Right lobe of liver (tissue), 6 donors: Measurements from ENCODE around the gene GREB1. TPM values are rescaled to one million over a fixed set of nuclear protein-coding genes. Genes with fewer than 3 reads are reported as not detected.

ENCODE experiments used
- ATAC-seq, 4 donors: fragments of 200-7000 bp; cut with Tn5 transposase; one replicate each; pipeline ENCODE4 v1.9.1; 2020; ENCODE audit warnings: mild to moderate bottlenecking in 4 of 4, moderate library complexity in 4 of 4
- DNase-seq, 3 donors: peaks; one replicate each; pipeline ENCODE4 v3.0.0-alpha.2; 2020
- H3K27ac ChIP-seq, 3 donors: fragments of 200-600 bp; one replicate each; pipeline ENCODE4 v1.8.0; 2022
- H3K27me3 ChIP-seq, 2 donors: fragments of 200-600 bp; one replicate each; pipeline ENCODE4 v1.8.0; 2022
- H3K36me3 ChIP-seq, 4 donors: fragments of 200-600 bp; sonication (generic) in 1 of 4; one replicate each; pipeline versions ENCODE4 v1.5.1 to v1.8.0; 2017 to 2022; ENCODE audit warnings: control low read depth in 1 of 4
- H3K4me1 ChIP-seq, 4 donors: fragments of 200-600 bp; sonication (generic) in 1 of 4; one replicate each; pipeline versions ENCODE4 v1.5.1 to v1.8.0; 2017 to 2022; ENCODE audit warnings: control low read depth in 1 of 4
- H3K4me3 ChIP-seq, 3 donors: fragments of 200-600 bp; one replicate each; pipeline ENCODE4 v1.8.0; 2022
- H3K9me3 ChIP-seq, 4 donors: fragments of 200-600 bp; sonication (generic) in 1 of 4; one replicate each; pipeline versions ENCODE4 v1.5.1 to v1.8.0; 2017 to 2022; ENCODE audit warnings: control low read depth in 1 of 4
- POLR2A ChIP-seq: fragments of 450-650 bp; IDR thresholded peaks from one replicate; pipeline ENCODE4 v1.6.1; 2017; ENCODE audit warnings: antibody characterized with exemption, mild to moderate bottlenecking
- WGBS: methylation state at CpG from one replicate; pipeline ENCODE4 v1.1.6; 2018; ENCODE audit warnings: low coverage, low lambda C conversion rate; ENCODE audit not compliant: insufficient coverage; ENCODE audit errors: missing lambda C conversion rate; 5-methylcytosine and 5-hydroxymethylcytosine counted together
- intact Hi-C, 2 donors: fragments of 100-400 bp; cut with DNase I; formaldehyde crosslinking; loops; one replicate each; pipeline versions ENCODE4 v1.11.2 to v1.14.1; 2022
- total RNA-seq, 6 experiments: library from RNA; depleted of rRNA in 2 of 6; stranded (reverse); fragments of >200 nt in 2 of 6; fragmentation: NEBNext Ultra II Directional in 3 of 6; extraction: Animal tissue kit (Norgen Biotek cat#: 25700) in 3 of 6; gene quantifications; one replicate each; pipeline versions ENCODE4 v1.1.0 to v1.2.4, GENCODE V29; 2016 to 2023
- TF ChIP-seq, protein P1 (sequence below), 4 donors: fragments of 200-600 bp in 3 of 4; fragments of 450-650 bp in 1 of 4; IDR thresholded peaks; one replicate each; pipeline versions ENCODE4 v1.5.1 to v1.8.0; 2016 to 2022; ENCODE audit warnings: antibody characterized with exemption in 4 of 4, mild to moderate bottlenecking in 2 of 4
- donor health status: DM: no; HTN: yes; CAD: no.
- donor health status: DM: no; HTN: no; CAD: no.
- donor health status: DM: no; HTN: no; CAD: no.
- donor health status: DM: no; HTN: yes; CAD: no.
- donor health status: DM: no; HTN: yes; CAD: no.

Gene GREB1
- total RNA-seq, 6 experiments from 2014 or later: 1.6 to 19.5 (median 6.5) TPM

- TF ChIP-seq POLR2A: no peak
- TF ChIP-seq, protein P1, sequence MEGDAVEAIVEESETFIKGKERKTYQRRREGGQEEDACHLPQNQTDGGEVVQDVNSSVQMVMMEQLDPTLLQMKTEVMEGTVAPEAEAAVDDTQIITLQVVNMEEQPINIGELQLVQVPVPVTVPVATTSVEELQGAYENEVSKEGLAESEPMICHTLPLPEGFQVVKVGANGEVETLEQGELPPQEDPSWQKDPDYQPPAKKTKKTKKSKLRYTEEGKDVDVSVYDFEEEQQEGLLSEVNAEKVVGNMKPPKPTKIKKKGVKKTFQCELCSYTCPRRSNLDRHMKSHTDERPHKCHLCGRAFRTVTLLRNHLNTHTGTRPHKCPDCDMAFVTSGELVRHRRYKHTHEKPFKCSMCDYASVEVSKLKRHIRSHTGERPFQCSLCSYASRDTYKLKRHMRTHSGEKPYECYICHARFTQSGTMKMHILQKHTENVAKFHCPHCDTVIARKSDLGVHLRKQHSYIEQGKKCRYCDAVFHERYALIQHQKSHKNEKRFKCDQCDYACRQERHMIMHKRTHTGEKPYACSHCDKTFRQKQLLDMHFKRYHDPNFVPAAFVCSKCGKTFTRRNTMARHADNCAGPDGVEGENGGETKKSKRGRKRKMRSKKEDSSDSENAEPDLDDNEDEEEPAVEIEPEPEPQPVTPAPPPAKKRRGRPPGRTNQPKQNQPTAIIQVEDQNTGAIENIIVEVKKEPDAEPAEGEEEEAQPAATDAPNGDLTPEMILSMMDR (IDR thresholded peaks at IDR 0.05): no peak
- 94% methylated on average over 3 of the region's 6 CpGs for WGBS
- H3K4me1 ChIP-seq: peaks cover 0 to 14% (median 0%) of the 10 kb centered on the region in 4 donors
Measured at GRCh38 chr2:11530864-11531465, 2.9 kb upstream of the GREB1 start.

DNA sequence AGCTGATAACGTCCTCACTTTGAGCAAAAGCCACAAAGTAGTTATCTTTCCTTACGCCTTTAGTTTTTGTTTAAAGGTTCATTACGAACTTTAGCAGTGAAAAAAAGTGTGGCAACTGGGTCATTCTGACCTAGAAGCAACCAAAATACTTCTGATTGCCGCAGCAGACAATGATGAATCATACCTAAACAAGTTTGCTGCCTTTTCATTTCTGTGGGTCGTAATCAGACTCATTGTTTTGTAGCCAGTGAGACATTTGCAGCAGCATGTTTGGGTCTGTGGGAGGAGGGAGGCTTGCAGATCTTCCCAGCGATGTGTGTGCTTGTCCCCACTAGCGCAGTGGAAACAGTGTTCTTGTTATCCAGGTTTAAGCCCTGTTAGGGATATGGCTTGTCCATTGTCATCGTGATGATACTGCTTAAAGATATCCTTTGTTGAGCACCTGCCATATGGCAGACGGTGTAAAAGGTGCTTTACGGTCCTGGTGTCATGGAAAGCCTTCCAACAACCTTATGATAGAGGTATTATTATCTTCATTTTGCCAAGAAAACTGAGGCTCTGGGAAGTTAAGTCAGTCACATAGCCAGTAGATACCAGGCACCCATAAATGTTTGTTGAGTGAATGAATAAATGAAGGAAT lies 1.3 kb upstream of the GREB1 start:
- intact Hi-C loops: no loop called here
- no peaks in the 10 kb centered on the region for H3K9me3 ChIP-seq
- 76% methylated on average over 8 of the region's 10 CpGs for WGBS
- peak in 1 of 4 donors; percentile 56 for ATAC-seq
- TF ChIP-seq POLR2A: no peak
- TF ChIP-seq, protein P1 (IDR thresholded peaks at IDR 0.05): no peak
- no peak overlapping the region for H3K27ac ChIP-seq
- no peaks in the 10 kb centered on the region for H3K27me3 ChIP-seq
- no peak overlapping the region for H3K4me3 ChIP-seq
- DNase-seq: no peak
- no peaks in the 10 kb centered on the region for H3K36me3 ChIP-seq
- H3K4me1 ChIP-seq: peaks cover 0 to 15% (median 0%) of the 10 kb centered on the region in 4 donors

More at GRCh38 chr2:11530864-11531465, 2.9 kb upstream of the GREB1 start:
- H3K36me3 ChIP-seq: no peaks in the 10 kb centered on the region
- H3K9me3 ChIP-seq: no peaks in the 10 kb centered on the region
- H3K27me3 ChIP-seq: no peaks in the 10 kb centered on the region
- DNase-seq (no peak), ATAC-seq (no peak)
- no peak overlapping the region for H3K27ac ChIP-seq
- intact Hi-C loops: no loop called here
- no peak overlapping the region for H3K4me3 ChIP-seq

- no peaks in the 10 kb centered on the region for H3K36me3 ChIP-seq
- ATAC-seq (peak in 1 of 4 donors; percentile 45), DNase-seq (no peak)
- H3K27me3 ChIP-seq: no peaks in the 10 kb centered on the region
- H3K9me3 ChIP-seq: no peaks in the 10 kb centered on the region
- TF ChIP-seq, protein P1 (IDR thresholded peaks at IDR 0.05): no peak
- no peak for TF ChIP-seq POLR2A
- no peak overlapping the region for H3K4me3 ChIP-seq
- H3K4me1 ChIP-seq: peaks cover 0 to 24% (median 1%) of the 10 kb centered on the region in 4 donors
- WGBS: 68% methylated on average over 6 of the region's 7 CpGs
- intact Hi-C loops: no loop called here
- no peak overlapping the region for H3K27ac ChIP-seq
Measured at GRCh38 chr2:11534071-11534745, 363 bp downstream of the GREB1 start.

GRCh38 chr2:11534746-11535484 lies 1.1 kb downstream of the GREB1 start:
- Histone ChIP-seq H3K36me3 (no peaks in the 10 kb centered on the region), H3K4me3 (no peak overlapping the region), H3K27me3 (no peaks in the 10 kb centered on the region), H3K4me1 (peaks cover 0 to 29% (median 4%) of the 10 kb centered on the region in 4 donors), H3K27ac (no peak overlapping the region), H3K9me3 (no peaks in the 10 kb centered on the region)
- 79% methylated on average over 6 of the region's 7 CpGs for WGBS
- DNase-seq: no peak
- TF ChIP-seq POLR2A: no peak
- TF ChIP-seq, protein P1 (IDR thresholded peaks at IDR 0.05): peak in 1 of 4 donors; percentile 15
- intact Hi-C loops: no loop called here
- no peak for ATAC-seq
